Thyroid gland (tissue), 4 donors: ENCODE results near the gene PCYOX1L.

Source experiments
- POLR2A ChIP-seq, 2 donors: fragments of 450-650 bp; IDR thresholded peaks; one replicate each; pipeline ENCODE4 v1.6.1; 2017; ENCODE audit warnings: antibody characterized with exemption in 2 of 2, mild to moderate bottlenecking in 2 of 2, moderate library complexity in 1 of 2
- TF ChIP-seq, protein P1 (sequence below), 6 experiments: fragments of 200-600 bp in 3 of 6; fragments of 450-650 bp in 3 of 6; sonication (generic) in 3 of 6; IDR thresholded peaks; one replicate each; pipeline ENCODE4 v1.5.1; 2016 to 2019; ENCODE audit warnings: antibody characterized with exemption in 6 of 6, mild to moderate bottlenecking in 2 of 6, inconsistent platforms in 1 of 6, moderate library complexity in 1 of 6

DNA sequence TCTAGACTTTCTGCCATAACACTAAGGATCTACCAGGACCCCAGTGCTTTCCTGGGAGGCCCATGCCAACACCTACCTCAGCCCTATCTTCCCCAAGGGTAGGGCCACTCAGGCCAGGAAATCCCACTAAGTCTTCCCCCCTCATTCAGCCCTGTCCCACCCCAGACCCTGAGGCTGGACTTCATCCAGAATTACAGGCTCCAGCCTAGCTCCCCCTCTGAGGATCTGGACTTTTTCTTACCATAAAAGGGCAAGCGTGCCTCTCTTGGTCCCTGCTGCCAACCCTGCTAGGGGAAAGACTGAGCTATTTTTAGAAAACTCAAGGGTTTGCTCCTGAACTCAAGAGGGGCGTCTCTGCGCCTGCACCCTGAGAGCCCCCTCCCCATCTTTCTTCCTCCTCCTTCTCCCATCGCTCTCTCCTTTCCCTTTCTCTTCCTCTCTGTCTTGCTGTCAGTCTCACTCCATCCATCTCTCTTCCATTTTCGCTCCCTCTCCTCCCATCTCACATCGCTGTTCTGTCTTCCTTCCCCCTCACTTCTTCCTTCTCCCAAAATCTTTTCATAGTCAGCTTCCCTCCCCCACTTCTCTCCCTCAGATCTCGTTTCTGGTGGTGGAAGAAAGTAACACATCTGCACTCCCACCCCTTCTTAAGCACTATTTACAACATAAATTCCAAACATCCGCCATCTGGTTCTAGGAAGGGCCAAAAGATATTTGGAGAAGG is 59.3 kb downstream of the PCYOX1L start:
- TF ChIP-seq, protein P1, sequence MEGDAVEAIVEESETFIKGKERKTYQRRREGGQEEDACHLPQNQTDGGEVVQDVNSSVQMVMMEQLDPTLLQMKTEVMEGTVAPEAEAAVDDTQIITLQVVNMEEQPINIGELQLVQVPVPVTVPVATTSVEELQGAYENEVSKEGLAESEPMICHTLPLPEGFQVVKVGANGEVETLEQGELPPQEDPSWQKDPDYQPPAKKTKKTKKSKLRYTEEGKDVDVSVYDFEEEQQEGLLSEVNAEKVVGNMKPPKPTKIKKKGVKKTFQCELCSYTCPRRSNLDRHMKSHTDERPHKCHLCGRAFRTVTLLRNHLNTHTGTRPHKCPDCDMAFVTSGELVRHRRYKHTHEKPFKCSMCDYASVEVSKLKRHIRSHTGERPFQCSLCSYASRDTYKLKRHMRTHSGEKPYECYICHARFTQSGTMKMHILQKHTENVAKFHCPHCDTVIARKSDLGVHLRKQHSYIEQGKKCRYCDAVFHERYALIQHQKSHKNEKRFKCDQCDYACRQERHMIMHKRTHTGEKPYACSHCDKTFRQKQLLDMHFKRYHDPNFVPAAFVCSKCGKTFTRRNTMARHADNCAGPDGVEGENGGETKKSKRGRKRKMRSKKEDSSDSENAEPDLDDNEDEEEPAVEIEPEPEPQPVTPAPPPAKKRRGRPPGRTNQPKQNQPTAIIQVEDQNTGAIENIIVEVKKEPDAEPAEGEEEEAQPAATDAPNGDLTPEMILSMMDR (IDR thresholded peaks at IDR 0.05) = no peak
- TF ChIP-seq POLR2A (IDR thresholded peaks at IDR 0.05) = no peak
